ENCODE results near the gene MAB21L2. TPM values are rescaled to one million over a fixed set of nuclear protein-coding genes. Genes with fewer than 3 reads are reported as not detected.

Gene MAB21L2
- total and polyA plus RNA-seq, 9 donors, result 0.10 TPM; not detected in 8

- no peak overlapping the region for H3K27ac ChIP-seq
- no peaks in the 10 kb centered on the region for H3K36me3 ChIP-seq
- no peaks in the 10 kb centered on the region for H3K27me3 ChIP-seq
- H3K4me1 ChIP-seq (ENCODE audit: insufficient read depth), result no peaks in the 10 kb centered on the region
- no peak overlapping the region for H3K4me3 ChIP-seq
- intact Hi-C loops (cut with DNase I), result no loop called here
- H3K9me3 ChIP-seq, result no peaks in the 10 kb centered on the region
- no peak for DNase-seq
- 84 to 86% (median 85%) methylated on average over 3 of the region's 3 CpGs for WGBS, 3 donors
- no peak for TF ChIP-seq EP300 (IDR thresholded peaks at IDR 0.05)
- TF ChIP-seq POLR2A (IDR thresholded peaks at IDR 0.05), result no peak
- TF ChIP-seq CTCF (IDR thresholded peaks at IDR 0.05), result no peak
Observed at GRCh38 chr4:150567070-150567469, 14.9 kb upstream of the MAB21L2 start.

- H3K4me1 ChIP-seq (ENCODE audit: insufficient read depth), result no peaks in the 10 kb centered on the region
- no peaks in the 10 kb centered on the region for H3K36me3 ChIP-seq
- intact Hi-C loops (cut with DNase I), result no loop called here
- no peaks in the 10 kb centered on the region for H3K27me3 ChIP-seq
- H3K27ac ChIP-seq, result no peak overlapping the region
- DNase-seq, result no peak
- 92 to 95% (median 94%) methylated on average over 5 of the region's 5 CpGs for WGBS, 3 donors
- TF ChIP-seq CTCF (IDR thresholded peaks at IDR 0.05) (no peak), POLR2A (IDR thresholded peaks at IDR 0.05) (no peak), EP300 (IDR thresholded peaks at IDR 0.05) (no peak)
- H3K9me3 ChIP-seq, result no peaks in the 10 kb centered on the region
- no peak overlapping the region for H3K4me3 ChIP-seq
Observed at GRCh38 chr4:150569384-150569987, 12.5 kb upstream of the MAB21L2 start.

DNA sequence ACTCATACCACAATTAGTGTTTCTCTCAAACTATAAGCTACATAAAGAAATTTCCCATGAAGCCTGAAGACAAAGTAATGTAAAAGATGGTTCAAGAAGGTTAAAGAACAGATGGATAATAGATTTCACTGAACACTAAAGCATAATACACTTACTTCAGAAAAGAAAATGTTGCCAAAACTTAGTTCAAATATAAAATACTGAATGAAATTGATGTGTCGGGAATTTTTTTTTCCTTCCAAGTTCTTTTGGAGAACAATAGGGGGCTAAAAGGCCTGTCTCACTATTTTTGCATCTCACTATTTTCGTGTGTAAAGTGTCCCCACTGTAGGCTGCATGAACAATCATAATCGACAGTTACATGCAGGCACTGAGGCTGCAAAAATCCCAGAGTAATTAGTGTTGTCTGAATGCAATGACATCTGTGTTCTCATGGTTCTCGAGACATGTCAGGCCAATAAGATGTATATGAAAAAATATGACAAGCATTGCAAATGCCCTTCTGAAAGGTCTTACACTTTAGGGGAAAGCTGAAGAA, 11.9 kb upstream of the MAB21L2 start:
- whole genome bisulfite sequencing, 3 donors, result 91 to 95% (median 94%) methylated on average over 4 of the region's 4 CpGs
- H3K27me3 ChIP-seq, result no peaks in the 10 kb centered on the region
- H3K4me3 ChIP-seq, result no peak overlapping the region
- intact Hi-C loops (cut with DNase I), result no loop called here
- TF ChIP-seq CTCF (IDR thresholded peaks at IDR 0.05), result no peak
- TF ChIP-seq EP300 (IDR thresholded peaks at IDR 0.05), result no peak
- no peaks in the 10 kb centered on the region for H3K36me3 ChIP-seq
- no peak overlapping the region for H3K27ac ChIP-seq
- no peak for DNase-seq
- H3K9me3 ChIP-seq, result no peaks in the 10 kb centered on the region
- no peaks in the 10 kb centered on the region for H3K4me1 ChIP-seq (ENCODE audit: insufficient read depth)

DNA sequence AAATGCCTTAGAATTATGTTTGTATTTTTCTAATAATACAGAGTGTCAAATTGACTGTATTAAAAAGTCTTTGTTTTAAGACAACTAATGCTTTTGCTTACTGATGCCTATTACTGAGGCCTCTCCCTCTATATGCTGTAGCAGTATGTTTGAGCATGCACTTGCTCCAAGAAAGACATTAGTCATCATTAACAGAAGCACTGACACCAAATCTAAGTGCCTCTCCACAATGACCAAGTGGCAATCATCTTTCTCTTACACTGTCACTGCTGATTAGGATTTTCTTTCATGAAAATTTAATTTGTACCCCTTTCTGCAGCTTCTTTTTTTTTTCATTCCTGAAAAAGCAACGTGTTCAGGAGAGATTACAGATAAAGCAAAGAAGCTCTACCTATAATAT, 11.1 kb upstream of the MAB21L2 start:
- Histone ChIP-seq H3K4me1 (ENCODE audit: insufficient read depth) (no peaks in the 10 kb centered on the region), H3K27ac (no peak overlapping the region)

More for the DNA sequence above, 11.1 kb upstream of the MAB21L2 start:
- 62 to 69% (median 68%) methylated on average over 1 of the region's 1 CpG for WGBS, 3 donors
- intact Hi-C loops (cut with DNase I), result no loop called here
- DNase-seq, result no peak
- Histone ChIP-seq H3K4me3 (no peak overlapping the region), H3K27me3 (no peaks in the 10 kb centered on the region), H3K36me3 (no peaks in the 10 kb centered on the region), H3K9me3 (no peaks in the 10 kb centered on the region)
- TF ChIP-seq CTCF (IDR thresholded peaks at IDR 0.05) (no peak), POLR2A (IDR thresholded peaks at IDR 0.05) (no peak), EP300 (IDR thresholded peaks at IDR 0.05) (no peak)
